ENCODE results near the gene CEP250.

DNA sequence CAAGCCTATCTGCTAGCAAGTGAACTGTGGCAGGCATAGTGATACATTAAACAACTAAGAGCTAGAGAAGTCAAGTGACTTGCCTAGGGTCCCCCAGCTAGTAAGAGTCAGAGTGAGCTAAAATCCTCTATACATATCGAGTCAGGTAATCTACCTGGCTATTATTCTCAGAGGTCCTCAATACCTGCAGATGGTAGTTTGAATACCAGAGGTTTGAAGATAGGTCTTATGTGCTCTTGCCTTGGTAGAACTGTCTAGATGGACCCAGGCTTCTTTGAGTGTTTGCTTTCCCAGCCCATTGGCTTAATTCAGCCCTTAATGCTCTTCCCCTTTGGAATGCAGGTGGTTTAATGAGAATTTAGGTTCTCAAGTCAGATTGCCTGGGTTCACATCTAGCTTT lies 87.6 kb downstream of the CEP250 start:
- TF ChIP-seq ZNF384 (IDR thresholded peaks at IDR 0.05) = no peak
- no peak for TF ChIP-seq TARDBP (IDR thresholded peaks at IDR 0.05)
- no peak for TF ChIP-seq SUZ12 (IDR thresholded peaks at IDR 0.05)
- TF ChIP-seq L3MBTL2 (conservative IDR thresholded peaks at IDR 0.05) = no peak
- no peak for TF ChIP-seq FOXM1 (IDR thresholded peaks at IDR 0.05; ENCODE audit: borderline replicate concordance)
- no peak for TF ChIP-seq FOXK2 (IDR thresholded peaks at IDR 0.05)
- TF ChIP-seq SP1 (IDR thresholded peaks at IDR 0.05) = no peak
- TF ChIP-seq FOXA1 (IDR thresholded peaks at IDR 0.05) = no peak
- TF ChIP-seq, protein P1, sequence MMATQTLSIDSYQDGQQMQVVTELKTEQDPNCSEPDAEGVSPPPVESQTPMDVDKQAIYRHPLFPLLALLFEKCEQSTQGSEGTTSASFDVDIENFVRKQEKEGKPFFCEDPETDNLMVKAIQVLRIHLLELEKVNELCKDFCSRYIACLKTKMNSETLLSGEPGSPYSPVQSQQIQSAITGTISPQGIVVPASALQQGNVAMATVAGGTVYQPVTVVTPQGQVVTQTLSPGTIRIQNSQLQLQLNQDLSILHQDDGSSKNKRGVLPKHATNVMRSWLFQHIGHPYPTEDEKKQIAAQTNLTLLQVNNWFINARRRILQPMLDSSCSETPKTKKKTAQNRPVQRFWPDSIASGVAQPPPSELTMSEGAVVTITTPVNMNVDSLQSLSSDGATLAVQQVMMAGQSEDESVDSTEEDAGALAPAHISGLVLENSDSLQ (IDR thresholded peaks at IDR 0.05) = no peak
- TF ChIP-seq ARNT (IDR thresholded peaks at IDR 0.05) = no peak
- no peak for TF ChIP-seq HDGF (IDR thresholded peaks at IDR 0.05; ENCODE audit: borderline replicate concordance)
